SK-N-SH treated with all-trans-retinoic acid at 6 μM for 48 hours (cell line): Measurements from ENCODE around the gene EPN3.

Source experiments
- BACH2 ChIP-seq: fragments of 250-450 bp; sonication (Bioruptor Pico); IDR thresholded peaks from 2 replicates; pipeline ENCODE4 v1.9.0; 2021; ENCODE audit warnings: mild to moderate bottlenecking, borderline replicate concordance
- GLIS3 ChIP-seq: fragments of 250-450 bp; sonication (Bioruptor Pico); IDR thresholded peaks from 2 replicates; pipeline ENCODE4 v1.5.0; 2020; ENCODE audit warnings: mild to moderate bottlenecking, moderate library complexity
- ISL1 ChIP-seq: fragments of 250-450 bp; sonication (Bioruptor Pico); IDR thresholded peaks from 2 replicates; pipeline ENCODE4 v2.1.2; 2022; ENCODE audit warnings: mild to moderate bottlenecking, moderate library complexity
- PATZ1 ChIP-seq: fragments of 250-450 bp; sonication (Bioruptor Pico); IDR thresholded peaks from 2 replicates; pipeline ENCODE4 v1.8.0; 2020; ENCODE audit warnings: mild to moderate bottlenecking, moderate library complexity, borderline replicate concordance
- PPARA ChIP-seq: fragments of 250-450 bp; sonication (Bioruptor Pico); IDR thresholded peaks from 2 replicates; pipeline ENCODE4 v1.5.0; 2020; ENCODE audit warnings: mild to moderate bottlenecking, borderline replicate concordance
- TCF4 ChIP-seq: fragments of 250-450 bp; sonication (Bioruptor Pico); IDR thresholded peaks from 2 replicates; pipeline ENCODE4 v1.8.0; 2021; ENCODE audit warnings: mild to moderate bottlenecking, moderate library complexity, borderline replicate concordance
- ZC3H10 ChIP-seq: fragments of 250-450 bp; sonication (Bioruptor Pico); IDR thresholded peaks from 2 replicates; pipeline ENCODE4 v1.5.1; 2021; ENCODE audit warnings: mild to moderate bottlenecking, moderate library complexity
- ZFP3 ChIP-seq: fragments of 250-450 bp; sonication (Bioruptor Pico); IDR thresholded peaks from 2 replicates; pipeline ENCODE4 v1.5.0; 2020; ENCODE audit warnings: mild to moderate bottlenecking, moderate library complexity
- ZFP30 ChIP-seq: fragments of 450-650 bp; formaldehyde crosslinking; IDR thresholded peaks from 2 replicates; pipeline ENCODE4 v1.5.0; 2022; ENCODE audit warnings: mild to moderate bottlenecking, moderate library complexity
- ZNF565 ChIP-seq: fragments of 450-650 bp; formaldehyde crosslinking; conservative IDR thresholded peaks from 2 replicates; pipeline ENCODE4 v1.5.0; 2020; ENCODE audit warnings: low read depth, mild to moderate bottlenecking, moderate library complexity
- ZNF70 ChIP-seq: fragments of 450-650 bp; formaldehyde crosslinking; IDR thresholded peaks from 2 replicates; pipeline ENCODE4 v1.5.0; 2020; ENCODE audit warnings: mild to moderate bottlenecking, moderate library complexity
- ZNF8 ChIP-seq: fragments of 450-650 bp; formaldehyde crosslinking; IDR thresholded peaks from 2 replicates; pipeline ENCODE4 v1.5.0; 2020; ENCODE audit warnings: mild to moderate bottlenecking, moderate library complexity
- TF ChIP-seq, protein P1 (sequence below): fragments of 250-450 bp; sonication (Bioruptor Pico); IDR thresholded peaks from 2 replicates; pipeline ENCODE4 v1.8.0; 2021; ENCODE audit warnings: low read depth, mild to moderate bottlenecking, moderate library complexity, borderline replicate concordance
- TF ChIP-seq, protein P2 (sequence below): fragments of 250-450 bp; sonication (Bioruptor Pico); IDR thresholded peaks from 2 replicates; pipeline ENCODE4 v1.5.1; 2020; ENCODE audit warnings: low read depth, mild to moderate bottlenecking, moderate library complexity

DNA sequence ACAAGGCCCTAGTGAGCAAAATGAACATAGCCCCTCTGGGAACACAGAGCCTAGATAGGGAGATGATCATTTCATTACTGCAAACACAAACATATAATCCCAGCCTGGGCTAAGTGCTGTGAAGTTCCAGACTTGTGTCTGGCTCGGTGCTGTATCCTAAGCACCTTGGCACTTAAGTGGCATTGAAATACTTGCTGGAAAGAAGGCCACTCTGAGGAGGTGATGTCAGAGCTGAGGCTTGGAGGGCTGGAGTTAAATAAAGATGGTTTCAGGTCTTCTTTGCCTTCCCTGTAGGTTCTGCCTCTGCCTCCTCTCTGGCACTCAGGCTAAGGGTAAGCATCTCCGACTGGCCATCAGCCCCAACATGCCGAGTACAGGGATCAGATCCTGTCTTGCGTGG is 25.6 kb downstream of the EPN3 start:
- TF ChIP-seq ZNF565 (CRISPR knock-in tag) (no peak), ZFP30 (CRISPR knock-in tag) (no peak), PATZ1 (CRISPR knock-in tag) (no peak), PPARA (CRISPR knock-in tag) (no peak), BACH2 (CRISPR knock-in tag) (no peak), ZC3H10 (CRISPR knock-in tag) (no peak), ZNF70 (no peak), TCF4 (CRISPR knock-in tag) (no peak), GLIS3 (CRISPR knock-in tag) (no peak), ZFP3 (CRISPR knock-in tag) (no peak), ISL1 (CRISPR knock-in tag) (no peak), ZNF8 (CRISPR knock-in tag) (no peak)
- TF ChIP-seq, protein P1, sequence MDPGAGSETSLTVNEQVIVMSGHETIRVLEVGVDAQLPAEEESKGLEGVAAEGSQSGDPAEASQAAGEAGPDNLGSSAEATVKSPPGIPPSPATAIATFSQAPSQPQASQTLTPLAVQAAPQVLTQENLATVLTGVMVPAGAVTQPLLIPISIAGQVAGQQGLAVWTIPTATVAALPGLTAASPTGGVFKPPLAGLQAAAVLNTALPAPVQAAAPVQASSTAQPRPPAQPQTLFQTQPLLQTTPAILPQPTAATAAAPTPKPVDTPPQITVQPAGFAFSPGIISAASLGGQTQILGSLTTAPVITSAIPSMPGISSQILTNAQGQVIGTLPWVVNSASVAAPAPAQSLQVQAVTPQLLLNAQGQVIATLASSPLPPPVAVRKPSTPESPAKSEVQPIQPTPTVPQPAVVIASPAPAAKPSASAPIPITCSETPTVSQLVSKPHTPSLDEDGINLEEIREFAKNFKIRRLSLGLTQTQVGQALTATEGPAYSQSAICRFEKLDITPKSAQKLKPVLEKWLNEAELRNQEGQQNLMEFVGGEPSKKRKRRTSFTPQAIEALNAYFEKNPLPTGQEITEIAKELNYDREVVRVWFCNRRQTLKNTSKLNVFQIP, result no peak
- TF ChIP-seq, protein P2, sequence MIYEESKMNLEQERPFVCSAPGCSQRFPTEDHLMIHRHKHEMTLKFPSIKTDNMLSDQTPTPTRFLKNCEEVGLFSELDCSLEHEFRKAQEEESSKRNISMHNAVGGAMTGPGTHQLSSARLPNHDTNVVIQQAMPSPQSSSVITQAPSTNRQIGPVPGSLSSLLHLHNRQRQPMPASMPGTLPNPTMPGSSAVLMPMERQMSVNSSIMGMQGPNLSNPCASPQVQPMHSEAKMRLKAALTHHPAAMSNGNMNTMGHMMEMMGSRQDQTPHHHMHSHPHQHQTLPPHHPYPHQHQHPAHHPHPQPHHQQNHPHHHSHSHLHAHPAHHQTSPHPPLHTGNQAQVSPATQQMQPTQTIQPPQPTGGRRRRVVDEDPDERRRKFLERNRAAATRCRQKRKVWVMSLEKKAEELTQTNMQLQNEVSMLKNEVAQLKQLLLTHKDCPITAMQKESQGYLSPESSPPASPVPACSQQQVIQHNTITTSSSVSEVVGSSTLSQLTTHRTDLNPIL (CRISPR knock-in tag), result no peak
